Neural cell (in vitro differentiated cells): Measurements from ENCODE around the gene CCDC9B. TPM values are rescaled to one million over a fixed set of nuclear protein-coding genes. Genes with fewer than 3 reads are reported as not detected.

ENCODE experiments used
- H2AFZ ChIP-seq: fragments of 200-600, 300-800 bp; sonication (generic), shearing (Covaris generic); 2 replicates; pipeline ENCODE4 v1.6.0; 2014; ENCODE audit warnings: low read depth, mild to moderate bottlenecking, antibody characterized with exemption, low read length, moderate library complexity
- H3F3A ChIP-seq: fragments of 200-600 bp; shearing (Covaris generic); 2 replicates; pipeline ENCODE4 v1.6.1; 2016; ENCODE audit warnings: mild to moderate bottlenecking, moderate library complexity, mixed read lengths, antibody characterized with exemption, low read length; ENCODE audit not compliant: insufficient read depth, poor library complexity, severe bottlenecking
- H3K27ac ChIP-seq: fragments of 200-600, 300-800 bp; sonication (generic), shearing (Covaris generic); 2 replicates; pipeline ENCODE4 v1.5.1; 2014; ENCODE audit warnings: mild to moderate bottlenecking, low read length, moderate library complexity
- H3K27me3 ChIP-seq: fragments of 300-800, 200-600 bp; sonication (generic), shearing (Covaris generic); 2 replicates; pipeline ENCODE4 v1.6.0; 2014; ENCODE audit warnings: mild to moderate bottlenecking, low read depth, low read length, moderate library complexity; ENCODE audit not compliant: insufficient read depth
- H3K36me3 ChIP-seq: fragments of 300-800, 200-600 bp; sonication (generic), shearing (Covaris generic); 2 replicates; pipeline ENCODE4 v1.5.1; 2014; ENCODE audit warnings: mild to moderate bottlenecking, antibody characterized with exemption, low read length, moderate library complexity; ENCODE audit not compliant: insufficient read depth
- H3K4me2 ChIP-seq: fragments of 300-800, 200-600 bp; sonication (generic), shearing (Covaris generic); 2 replicates; pipeline ENCODE4 v1.6.0; 2014; ENCODE audit warnings: mild to moderate bottlenecking, low read length
- H3K4me3 ChIP-seq: fragments of 300-800, 200-600 bp; sonication (generic), shearing (Covaris generic); 2 replicates; pipeline ENCODE4 v1.5.1; 2014; ENCODE audit warnings: mild to moderate bottlenecking, low read length, moderate library complexity
- H3K79me2 ChIP-seq: fragments of 200-600 bp; shearing (Covaris generic); replicated peaks from 2 replicates; pipeline ENCODE4 v1.6.0; 2014; ENCODE audit warnings: mild to moderate bottlenecking, low read length, moderate library complexity; ENCODE audit not compliant: insufficient read depth
- H3K9ac ChIP-seq: fragments of 300-800, 200-600 bp; sonication (generic), shearing (Covaris generic); 2 replicates; pipeline ENCODE4 v1.6.1; 2016; ENCODE audit warnings: mild to moderate bottlenecking, low read length, mixed read lengths
- H3K9me2 ChIP-seq: fragments of 200-600 bp; shearing (Covaris generic); 2 replicates; pipeline ENCODE4 v1.6.1; 2016; ENCODE audit warnings: mild to moderate bottlenecking, low read length, mixed read lengths; ENCODE audit not compliant: insufficient read depth
- H3K9me3 ChIP-seq: fragments of 200-600, 300-800 bp; sonication (generic), shearing (Covaris generic); 2 replicates; pipeline ENCODE4 v1.6.1; 2016; ENCODE audit warnings: mild to moderate bottlenecking, mixed run types, low read length, moderate library complexity, mixed read lengths
- H4K20me1 ChIP-seq: fragments of 200-600 bp; shearing (Covaris generic); 2 replicates; pipeline ENCODE4 v1.6.1; 2016; ENCODE audit warnings: mild to moderate bottlenecking, mixed run types; ENCODE audit not compliant: insufficient read depth
- EP300 ChIP-seq: fragments of 450-650 bp; conservative IDR thresholded peaks from 2 replicates; pipeline ENCODE4 v1.6.1; 2014; ENCODE audit warnings: antibody characterized with exemption, mild to moderate bottlenecking, moderate library complexity; ENCODE audit not compliant: poor library complexity, severe bottlenecking
- EZH2 ChIP-seq: fragments of 200-600, 300-800 bp; shearing (Covaris generic), sonication (generic); IDR thresholded peaks from 2 replicates; pipeline ENCODE4 v1.6.1; 2014; ENCODE audit warnings: antibody characterized with exemption, low read length, borderline replicate concordance, mild to moderate bottlenecking; ENCODE audit not compliant: insufficient read depth, poor library complexity, severe bottlenecking
- MXI1 ChIP-seq: fragments of 450-650 bp; conservative IDR thresholded peaks from 2 replicates; pipeline ENCODE4 v1.6.1; 2014; ENCODE audit warnings: antibody characterized with exemption, mild to moderate bottlenecking; ENCODE audit not compliant: poor library complexity, severe bottlenecking
- POLR2AphosphoS5 ChIP-seq: IDR thresholded peaks from 2 replicates; pipeline ENCODE4 v1.6.1; 2012
- RAD21 ChIP-seq: fragments of 450-650 bp; conservative IDR thresholded peaks from 2 replicates; pipeline ENCODE4 v1.6.1; 2014; ENCODE audit warnings: antibody characterized with exemption, mild to moderate bottlenecking, moderate library complexity
- SMC3 ChIP-seq: fragments of 450-650 bp; conservative IDR thresholded peaks from 2 replicates; pipeline ENCODE4 v1.6.1; 2014; ENCODE audit warnings: antibody characterized with exemption, mild to moderate bottlenecking, moderate library complexity; ENCODE audit not compliant: poor library complexity
- TAF1 ChIP-seq: IDR thresholded peaks from 2 replicates; pipeline ENCODE4 v1.6.1; 2012; ENCODE audit warnings: low read depth
- polyA minus RNA-seq: library from RNA; depleted of rRNA, polyadenylated mRNA; stranded (reverse); fragments of >200 nt; gene quantifications from 2 replicates; pipeline ENCODE4 v1.2.3, GENCODE V29; 2014
- polyA plus RNA-seq: library from polyadenylated mRNA; depleted of rRNA; stranded (reverse); fragments of >200 nt; gene quantifications from 2 replicates; pipeline ENCODE4 v1.2.3, GENCODE V29; 2014
- TF ChIP-seq, protein P1 (sequence below): IDR thresholded peaks from 2 replicates; pipeline ENCODE4 v1.6.1; 2012; ENCODE audit warnings: borderline replicate concordance
- TF ChIP-seq, protein P2 (sequence below): fragments of 450-650 bp; IDR thresholded peaks from 2 replicates; pipeline ENCODE4 v1.5.1; 2014; ENCODE audit warnings: antibody characterized with exemption, mild to moderate bottlenecking, moderate library complexity; ENCODE audit not compliant: poor library complexity, severe bottlenecking

The CCDC9B gene
- not detected in 2 replicates for polyA plus RNA-seq
- polyA minus RNA-seq = not detected in 2 replicates

DNA sequence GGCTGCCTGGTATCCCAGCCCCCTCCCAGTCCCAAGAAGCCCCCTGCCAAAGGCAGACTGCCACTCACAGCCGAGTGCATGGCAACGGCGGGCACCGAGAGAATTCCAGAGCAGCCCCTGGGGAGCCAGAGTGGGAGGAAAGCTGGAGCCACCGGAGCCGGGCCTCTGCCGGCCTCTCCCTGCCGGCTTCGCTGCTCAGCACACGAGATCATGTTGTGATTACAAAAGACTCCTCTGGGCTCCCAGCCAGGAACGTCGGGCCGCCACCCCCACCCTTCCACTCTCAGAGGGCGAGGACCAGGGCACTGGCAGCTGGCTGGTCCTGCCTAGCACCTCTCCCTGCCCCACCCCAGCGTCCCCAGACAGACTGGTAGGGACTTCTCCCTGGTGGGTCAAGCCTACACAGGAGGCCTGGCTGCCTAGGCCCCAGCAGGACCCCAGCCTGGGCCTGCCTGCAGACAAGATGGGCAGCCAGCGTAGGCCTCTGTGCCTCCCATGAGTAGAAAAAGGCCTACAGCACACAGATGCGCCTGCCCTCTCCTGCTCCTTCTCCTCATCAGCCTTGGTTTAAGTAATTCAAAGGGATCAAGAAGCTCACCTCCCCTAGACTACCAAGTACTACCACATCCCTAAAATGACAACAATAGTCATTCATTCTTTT lies at the start of gene CCDC9B:
Gene CCDC9B (minus strand): TSS at position 200 of the 661 bp plus-strand sequence. CDS start 120 bp downstream, at position 80.
- H3K79me2 ChIP-seq = no peaks in the 10 kb centered on the region
- TF ChIP-seq POLR2AphosphoS5 = no peak
- no peak for TF ChIP-seq TAF1
- TF ChIP-seq EP300 = no peak
- no peak for TF ChIP-seq MXI1
- TF ChIP-seq EZH2 = no peak
- TF ChIP-seq, protein P1, sequence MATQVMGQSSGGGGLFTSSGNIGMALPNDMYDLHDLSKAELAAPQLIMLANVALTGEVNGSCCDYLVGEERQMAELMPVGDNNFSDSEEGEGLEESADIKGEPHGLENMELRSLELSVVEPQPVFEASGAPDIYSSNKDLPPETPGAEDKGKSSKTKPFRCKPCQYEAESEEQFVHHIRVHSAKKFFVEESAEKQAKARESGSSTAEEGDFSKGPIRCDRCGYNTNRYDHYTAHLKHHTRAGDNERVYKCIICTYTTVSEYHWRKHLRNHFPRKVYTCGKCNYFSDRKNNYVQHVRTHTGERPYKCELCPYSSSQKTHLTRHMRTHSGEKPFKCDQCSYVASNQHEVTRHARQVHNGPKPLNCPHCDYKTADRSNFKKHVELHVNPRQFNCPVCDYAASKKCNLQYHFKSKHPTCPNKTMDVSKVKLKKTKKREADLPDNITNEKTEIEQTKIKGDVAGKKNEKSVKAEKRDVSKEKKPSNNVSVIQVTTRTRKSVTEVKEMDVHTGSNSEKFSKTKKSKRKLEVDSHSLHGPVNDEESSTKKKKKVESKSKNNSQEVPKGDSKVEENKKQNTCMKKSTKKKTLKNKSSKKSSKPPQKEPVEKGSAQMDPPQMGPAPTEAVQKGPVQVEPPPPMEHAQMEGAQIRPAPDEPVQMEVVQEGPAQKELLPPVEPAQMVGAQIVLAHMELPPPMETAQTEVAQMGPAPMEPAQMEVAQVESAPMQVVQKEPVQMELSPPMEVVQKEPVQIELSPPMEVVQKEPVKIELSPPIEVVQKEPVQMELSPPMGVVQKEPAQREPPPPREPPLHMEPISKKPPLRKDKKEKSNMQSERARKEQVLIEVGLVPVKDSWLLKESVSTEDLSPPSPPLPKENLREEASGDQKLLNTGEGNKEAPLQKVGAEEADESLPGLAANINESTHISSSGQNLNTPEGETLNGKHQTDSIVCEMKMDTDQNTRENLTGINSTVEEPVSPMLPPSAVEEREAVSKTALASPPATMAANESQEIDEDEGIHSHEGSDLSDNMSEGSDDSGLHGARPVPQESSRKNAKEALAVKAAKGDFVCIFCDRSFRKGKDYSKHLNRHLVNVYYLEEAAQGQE = no peak
- TF ChIP-seq, protein P2, sequence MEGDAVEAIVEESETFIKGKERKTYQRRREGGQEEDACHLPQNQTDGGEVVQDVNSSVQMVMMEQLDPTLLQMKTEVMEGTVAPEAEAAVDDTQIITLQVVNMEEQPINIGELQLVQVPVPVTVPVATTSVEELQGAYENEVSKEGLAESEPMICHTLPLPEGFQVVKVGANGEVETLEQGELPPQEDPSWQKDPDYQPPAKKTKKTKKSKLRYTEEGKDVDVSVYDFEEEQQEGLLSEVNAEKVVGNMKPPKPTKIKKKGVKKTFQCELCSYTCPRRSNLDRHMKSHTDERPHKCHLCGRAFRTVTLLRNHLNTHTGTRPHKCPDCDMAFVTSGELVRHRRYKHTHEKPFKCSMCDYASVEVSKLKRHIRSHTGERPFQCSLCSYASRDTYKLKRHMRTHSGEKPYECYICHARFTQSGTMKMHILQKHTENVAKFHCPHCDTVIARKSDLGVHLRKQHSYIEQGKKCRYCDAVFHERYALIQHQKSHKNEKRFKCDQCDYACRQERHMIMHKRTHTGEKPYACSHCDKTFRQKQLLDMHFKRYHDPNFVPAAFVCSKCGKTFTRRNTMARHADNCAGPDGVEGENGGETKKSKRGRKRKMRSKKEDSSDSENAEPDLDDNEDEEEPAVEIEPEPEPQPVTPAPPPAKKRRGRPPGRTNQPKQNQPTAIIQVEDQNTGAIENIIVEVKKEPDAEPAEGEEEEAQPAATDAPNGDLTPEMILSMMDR = no peak
- TF ChIP-seq SMC3 = no peak
- TF ChIP-seq RAD21 = no peak
- H3K27me3 ChIP-seq = no peaks in the 10 kb centered on the region
- H3K9me2 ChIP-seq = no peaks in the 10 kb centered on the region
- no peak within 1 kb of the TSS for H3K4me3 ChIP-seq
- H3K9me3 ChIP-seq = no peaks in the 10 kb centered on the region
- no peak within 1 kb of the TSS for H2AFZ ChIP-seq
- H3K36me3 ChIP-seq = no peaks in the 10 kb centered on the region
- no peaks in the 10 kb centered on the region for H3F3A ChIP-seq
- H4K20me1 ChIP-seq = no peaks in the 10 kb centered on the region
- H3K4me2 ChIP-seq = no peak within 1 kb of the TSS
- no peak within 1 kb of the TSS for H3K27ac ChIP-seq
- peak within 1 kb of the TSS; percentile 20 for H3K9ac ChIP-seq

DNA sequence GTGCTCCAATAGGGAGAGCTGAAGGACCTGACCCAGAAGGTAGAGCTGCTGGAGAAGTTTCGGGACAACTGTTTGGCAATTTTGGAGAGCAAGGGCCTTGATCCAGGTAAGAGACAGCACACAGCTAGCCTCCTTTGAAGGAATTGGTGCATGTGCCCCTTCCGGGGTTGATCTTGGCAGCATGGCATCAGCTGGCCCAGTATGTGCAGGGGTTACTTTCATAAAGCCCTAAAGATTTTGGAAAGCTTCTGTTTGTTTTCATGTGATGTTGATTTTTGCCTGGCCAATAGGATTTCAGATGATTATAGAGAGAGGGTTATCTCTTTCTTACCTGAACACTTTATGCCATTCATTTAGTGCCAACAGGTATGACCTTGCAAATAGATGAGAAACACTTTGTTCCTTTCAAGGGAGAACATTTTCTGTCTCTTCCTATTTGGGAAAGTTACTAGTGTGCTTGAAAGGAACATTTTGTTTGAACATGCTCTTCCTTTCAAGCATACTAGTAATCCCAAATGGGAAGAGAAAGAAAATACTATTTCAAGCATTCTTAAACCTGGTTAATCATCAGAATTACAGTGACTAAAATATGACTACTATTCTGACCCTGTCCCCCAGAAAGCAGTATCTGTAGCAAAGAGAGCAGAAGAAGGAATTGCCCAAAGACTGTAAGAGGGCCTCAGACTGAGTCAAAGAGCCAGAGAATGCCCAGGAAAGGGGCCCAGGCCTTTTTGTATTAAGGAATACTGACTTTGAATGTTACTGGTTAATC lies 49.3 kb upstream of the CCDC9B start:
- Histone ChIP-seq H2AFZ (no peak overlapping the region), H3K27ac (no peak overlapping the region), H4K20me1 (no peaks in the 10 kb centered on the region), H3K9ac (no peak overlapping the region), H3K4me3 (no peak overlapping the region), H3F3A (no peaks in the 10 kb centered on the region), H3K36me3 (no peaks in the 10 kb centered on the region), H3K4me2 (no peak overlapping the region), H3K79me2 (no peaks in the 10 kb centered on the region), H3K9me3 (no peaks in the 10 kb centered on the region), H3K9me2 (no peaks in the 10 kb centered on the region), H3K27me3 (no peaks in the 10 kb centered on the region)
- TF ChIP-seq POLR2AphosphoS5 = no peak
- no peak for TF ChIP-seq EP300
- TF ChIP-seq EZH2 = no peak
- TF ChIP-seq TAF1 = no peak
- TF ChIP-seq SMC3 = no peak
- TF ChIP-seq, protein P1 = no peak
- TF ChIP-seq, protein P2 = no peak
